Measurements from ENCODE around the gene SFMBT1.
A peak's percentile ranks its signal among the peaks of the same experiment; 100 is the strongest.

SFMBT1 gene

DNA sequence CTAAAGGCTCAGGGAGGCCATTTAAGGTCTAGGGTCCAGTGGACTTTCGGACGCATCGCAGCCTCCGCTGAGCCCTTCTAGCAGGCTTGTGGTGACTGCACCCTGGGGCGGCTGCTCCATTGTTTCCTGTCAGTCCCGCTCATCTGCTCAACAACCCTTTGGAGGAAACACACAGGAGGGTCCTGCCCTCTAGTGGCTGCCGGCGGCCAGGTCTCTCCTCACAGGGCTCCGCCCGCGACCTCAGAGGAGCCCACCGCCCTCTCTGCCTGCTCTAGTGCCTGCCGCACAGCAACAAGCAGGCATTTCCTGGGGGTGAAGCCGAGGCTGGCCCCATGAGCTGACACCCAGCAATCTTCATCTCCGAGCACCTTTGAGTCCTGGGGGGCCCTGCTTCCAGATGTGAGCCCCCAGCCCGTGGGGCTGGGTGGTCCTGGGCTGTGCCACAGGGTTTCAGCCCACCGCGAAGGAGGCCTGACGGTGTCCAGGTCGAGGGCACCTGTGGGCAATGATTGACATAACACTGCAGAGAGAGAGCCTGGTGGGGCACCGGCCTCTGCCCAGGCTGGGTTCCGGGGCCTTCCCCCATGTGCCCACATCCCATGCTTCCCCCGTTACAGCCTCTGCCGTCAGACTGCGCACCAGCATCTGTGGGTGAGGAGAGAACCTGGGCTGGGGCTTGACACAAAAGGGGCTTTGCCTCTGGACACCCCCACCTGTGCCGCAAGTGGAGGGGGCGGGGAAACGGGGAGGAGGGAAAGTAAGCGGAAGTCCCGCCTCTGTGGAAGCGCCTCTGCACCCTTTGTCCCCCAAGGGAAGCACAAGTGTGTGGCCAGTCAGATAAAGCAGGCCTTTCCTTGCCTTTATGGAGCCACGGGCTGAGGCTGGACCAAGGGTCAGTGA is 27.0 kb upstream of the SFMBT1 start:
- TF ChIP-seq, protein P1, sequence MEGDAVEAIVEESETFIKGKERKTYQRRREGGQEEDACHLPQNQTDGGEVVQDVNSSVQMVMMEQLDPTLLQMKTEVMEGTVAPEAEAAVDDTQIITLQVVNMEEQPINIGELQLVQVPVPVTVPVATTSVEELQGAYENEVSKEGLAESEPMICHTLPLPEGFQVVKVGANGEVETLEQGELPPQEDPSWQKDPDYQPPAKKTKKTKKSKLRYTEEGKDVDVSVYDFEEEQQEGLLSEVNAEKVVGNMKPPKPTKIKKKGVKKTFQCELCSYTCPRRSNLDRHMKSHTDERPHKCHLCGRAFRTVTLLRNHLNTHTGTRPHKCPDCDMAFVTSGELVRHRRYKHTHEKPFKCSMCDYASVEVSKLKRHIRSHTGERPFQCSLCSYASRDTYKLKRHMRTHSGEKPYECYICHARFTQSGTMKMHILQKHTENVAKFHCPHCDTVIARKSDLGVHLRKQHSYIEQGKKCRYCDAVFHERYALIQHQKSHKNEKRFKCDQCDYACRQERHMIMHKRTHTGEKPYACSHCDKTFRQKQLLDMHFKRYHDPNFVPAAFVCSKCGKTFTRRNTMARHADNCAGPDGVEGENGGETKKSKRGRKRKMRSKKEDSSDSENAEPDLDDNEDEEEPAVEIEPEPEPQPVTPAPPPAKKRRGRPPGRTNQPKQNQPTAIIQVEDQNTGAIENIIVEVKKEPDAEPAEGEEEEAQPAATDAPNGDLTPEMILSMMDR (IDR thresholded peaks at IDR 0.05; ENCODE audit: low read length), result peak; percentile 97
- no peak for TF ChIP-seq EZH2 (IDR thresholded peaks at IDR 0.05; ENCODE audit: borderline replicate concordance, low read length)
- peak overlapping the region; percentile 83; the same call in 1 of the 2 replicates for H2AFZ ChIP-seq (ENCODE audit: low read length)
- no peaks in the 10 kb centered on the region for H3K36me3 ChIP-seq (ENCODE audit: insufficient read depth, low read length)
- peaks cover 22% of the 10 kb centered on the region for H3K4me1 ChIP-seq (ENCODE audit: insufficient read depth, low read length, severe bottlenecking)
- no peaks in the 10 kb centered on the region for H3K27me3 ChIP-seq (ENCODE audit: insufficient read depth, low read length)
- H4K20me1 ChIP-seq (ENCODE audit: insufficient read depth, low read length), result no peaks in the 10 kb centered on the region
- H3K79me2 ChIP-seq (ENCODE audit: insufficient read depth, low read length), result no peaks in the 10 kb centered on the region
- H3K9me3 ChIP-seq (ENCODE audit: low read length), result no peaks in the 10 kb centered on the region
- H3K27ac ChIP-seq (ENCODE audit: low read depth, low read length, poor library complexity, severe bottlenecking), result peak overlapping the region; percentile 5
- peak overlapping the region; percentile 82 for H3K4me2 ChIP-seq (ENCODE audit: low read length)
- H3K9me2 ChIP-seq (ENCODE audit: low read depth, low read length), result no peaks in the 10 kb centered on the region
- peak overlapping the region; percentile 63 for H3K4me3 ChIP-seq (ENCODE audit: low read depth, low read length, poor library complexity, severe bottlenecking)
- H3K9ac ChIP-seq (ENCODE audit: low read length), result peak overlapping the region; percentile 72
- no peaks in the 10 kb centered on the region for H3F3A ChIP-seq (ENCODE audit: insufficient read depth, low read length)

GRCh38 chr3:53071882-53072431 is 26.1 kb upstream of the SFMBT1 start:
- H3K4me2 ChIP-seq (ENCODE audit: low read length), result peak overlapping the region; percentile 82
- no peak overlapping the region for H3K27ac ChIP-seq (ENCODE audit: low read depth, low read length, poor library complexity, severe bottlenecking)
- peak overlapping the region; percentile 63 for H3K4me3 ChIP-seq (ENCODE audit: low read depth, low read length, poor library complexity, severe bottlenecking)

DNA sequence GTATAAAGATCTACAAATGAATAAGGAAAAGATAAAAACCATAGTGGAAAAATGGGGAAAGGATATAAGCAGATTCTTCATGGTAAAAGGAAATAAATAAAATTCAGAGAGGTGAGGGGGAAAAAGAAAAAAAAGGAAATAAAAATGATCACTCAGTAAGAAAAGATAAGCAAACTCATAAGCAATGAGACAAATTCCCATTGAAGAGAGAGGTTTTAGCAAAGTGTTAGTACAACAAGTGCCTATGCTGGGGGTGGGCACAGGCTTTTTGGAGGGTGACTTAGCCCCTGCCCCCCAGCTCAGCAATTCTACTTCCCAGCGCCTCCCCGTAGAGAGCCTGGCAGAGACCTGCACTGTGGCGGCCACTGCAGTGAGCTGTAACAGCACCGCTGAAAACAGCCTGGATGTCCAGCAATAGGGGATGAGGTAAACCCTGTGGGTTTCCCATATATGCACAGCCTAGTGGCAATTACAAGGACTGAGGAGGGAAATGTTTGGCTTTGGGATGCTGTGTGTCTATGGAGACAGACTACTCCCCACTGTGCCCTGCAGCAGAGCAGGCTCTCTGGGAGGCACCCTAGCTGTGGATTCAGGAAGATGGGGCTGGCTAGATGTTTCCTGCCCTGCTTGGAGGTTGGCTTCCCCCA is 23.7 kb upstream of the SFMBT1 start:
- Histone ChIP-seq H3K27me3 (ENCODE audit: insufficient read depth, low read length) (no peaks in the 10 kb centered on the region), H3K9me3 (ENCODE audit: low read length) (no peaks in the 10 kb centered on the region), H3K4me1 (ENCODE audit: insufficient read depth, low read length, severe bottlenecking) (peaks cover 22% of the 10 kb centered on the region), H3K4me2 (ENCODE audit: low read length) (no peak overlapping the region), H3F3A (ENCODE audit: insufficient read depth, low read length) (no peaks in the 10 kb centered on the region), H3K4me3 (ENCODE audit: low read depth, low read length, poor library complexity, severe bottlenecking) (no peak overlapping the region), H4K20me1 (ENCODE audit: insufficient read depth, low read length) (no peaks in the 10 kb centered on the region), H2AFZ (ENCODE audit: low read length) (no peak overlapping the region), H3K9me2 (ENCODE audit: low read depth, low read length) (no peaks in the 10 kb centered on the region), H3K79me2 (ENCODE audit: insufficient read depth, low read length) (no peaks in the 10 kb centered on the region), H3K36me3 (ENCODE audit: insufficient read depth, low read length) (no peaks in the 10 kb centered on the region), H3K27ac (ENCODE audit: low read depth, low read length, poor library complexity, severe bottlenecking) (no peak overlapping the region), H3K9ac (ENCODE audit: low read length) (no peak overlapping the region)
- no peak for TF ChIP-seq EZH2 (IDR thresholded peaks at IDR 0.05; ENCODE audit: borderline replicate concordance, low read length)
- TF ChIP-seq, protein P1 (IDR thresholded peaks at IDR 0.05; ENCODE audit: low read length), result no peak

More at GRCh38 chr3:53071882-53072431, 26.1 kb upstream of the SFMBT1 start:
- no peaks in the 10 kb centered on the region for H3K36me3 ChIP-seq (ENCODE audit: insufficient read depth, low read length)
- H3F3A ChIP-seq (ENCODE audit: insufficient read depth, low read length), result no peaks in the 10 kb centered on the region
- peak overlapping the region; percentile 72; the same call in 1 of the 2 replicates for H3K9ac ChIP-seq (ENCODE audit: low read length)
- no peaks in the 10 kb centered on the region for H3K9me3 ChIP-seq (ENCODE audit: low read length)
- TF ChIP-seq, protein P1 (IDR thresholded peaks at IDR 0.05; ENCODE audit: low read length), result no peak
- TF ChIP-seq EZH2 (IDR thresholded peaks at IDR 0.05; ENCODE audit: borderline replicate concordance, low read length), result no peak
- H3K79me2 ChIP-seq (ENCODE audit: insufficient read depth, low read length), result no peaks in the 10 kb centered on the region
- no peaks in the 10 kb centered on the region for H3K27me3 ChIP-seq (ENCODE audit: insufficient read depth, low read length)
- H4K20me1 ChIP-seq (ENCODE audit: insufficient read depth, low read length), result no peaks in the 10 kb centered on the region
- no peak overlapping the region for H2AFZ ChIP-seq (ENCODE audit: low read length)
- H3K4me1 ChIP-seq (ENCODE audit: insufficient read depth, low read length, severe bottlenecking), result peaks cover 22% of the 10 kb centered on the region
- H3K9me2 ChIP-seq (ENCODE audit: low read depth, low read length), result no peaks in the 10 kb centered on the region
